ENCODE measurements around the gene FUT1.
"Not testable (repeated sequence)": the region's sequence is repeated elsewhere in the genome, so short reads cannot be mapped to it uniquely, and the experiment has no call there.

The FUT1 gene

GRCh38 chr19:48719263-48720171, 32.9 kb downstream of the FUT1 start, which contains the start of gene MAMSTR:
MAMSTR (minus strand) TSS chr19:48719725; CDS start chr19:48719031, 694 bp downstream.
- in situ Hi-C loops (cut with HindIII; ENCODE audit: low sequenced_read_pairs) = loop anchor here (5.0 kb wide), 2 partner anchors 87 to 93 kb away; partner anchors contain the start of gene BCAT2

- in situ Hi-C loops (cut with HindIII; ENCODE audit: low sequenced_read_pairs) = no loop called here
Observed at GRCh38 chr19:48718711-48719231, 33.7 kb downstream of the FUT1 start.

- in situ Hi-C loops (cut with HindIII; ENCODE audit: low sequenced_read_pairs) = not testable (repeated sequence)
Observed at GRCh38 chr19:48718106-48718505, 34.3 kb downstream of the FUT1 start.

- in situ Hi-C loops (cut with HindIII; ENCODE audit: low sequenced_read_pairs) = no loop called here
Observed at GRCh38 chr19:48716562-48717291, 35.7 kb downstream of the FUT1 start.

GRCh38 chr19:48715681-48716171, 36.7 kb downstream of the FUT1 start:
- in situ Hi-C loops (cut with HindIII; ENCODE audit: low sequenced_read_pairs) = no loop called here

- in situ Hi-C loops (cut with HindIII; ENCODE audit: low sequenced_read_pairs) = no loop called here
Observed at GRCh38 chr19:48714759-48715675, 37.4 kb downstream of the FUT1 start.

GRCh38 chr19:48713864-48714755, 38.3 kb downstream of the FUT1 start:
- in situ Hi-C loops (cut with HindIII; ENCODE audit: low sequenced_read_pairs) = no loop called here

- in situ Hi-C loops (cut with HindIII; ENCODE audit: low sequenced_read_pairs) = no loop called here
Observed at GRCh38 chr19:48713041-48713863, 39.2 kb downstream of the FUT1 start.

- in situ Hi-C loops (cut with HindIII; ENCODE audit: low sequenced_read_pairs) = no loop called here
Observed at GRCh38 chr19:48711106-48711662, 41.3 kb downstream of the FUT1 start.

- in situ Hi-C loops (cut with HindIII; ENCODE audit: low sequenced_read_pairs) = no loop called here
Observed at GRCh38 chr19:48708471-48708870, 44.0 kb downstream of the FUT1 start.

GRCh38 chr19:48705431-48705830, 47.0 kb downstream of the FUT1 start:
- in situ Hi-C loops (cut with HindIII; ENCODE audit: low sequenced_read_pairs) = no loop called here

- in situ Hi-C loops (cut with HindIII; ENCODE audit: low sequenced_read_pairs) = no loop called here
Observed at GRCh38 chr19:48703316-48703715, 49.1 kb downstream of the FUT1 start.

GRCh38 chr19:48702701-48703100, 49.7 kb downstream of the FUT1 start:
- in situ Hi-C loops (cut with HindIII; ENCODE audit: low sequenced_read_pairs) = no loop called here

GRCh38 chr19:48698046-48698445, 54.4 kb downstream of the FUT1 start:
- in situ Hi-C loops (cut with HindIII; ENCODE audit: low sequenced_read_pairs) = no loop called here

Data from endothelial cell of hepatic sinusoid (primary cell).